OCI-LY7 (cell line): ENCODE data around the gene HTN3.

Experiments used
- EZH2phosphoT487 ChIP-seq: fragments of 200-600 bp; sonication (generic); IDR thresholded peaks from 2 replicates; pipeline ENCODE4 v1.6.1; 2018; ENCODE audit warnings: low read depth, borderline replicate concordance, mild to moderate bottlenecking, mixed run types, antibody characterized with exemption, low read length, moderate library complexity, mixed read lengths
- TF ChIP-seq, protein P1 (sequence below): fragments of 200-600 bp; sonication (generic); conservative IDR thresholded peaks from 2 replicates; pipeline ENCODE4 v1.5.1; 2014; ENCODE audit warnings: mild to moderate bottlenecking, antibody characterized with exemption, low read length, moderate library complexity, mixed read lengths

DNA sequence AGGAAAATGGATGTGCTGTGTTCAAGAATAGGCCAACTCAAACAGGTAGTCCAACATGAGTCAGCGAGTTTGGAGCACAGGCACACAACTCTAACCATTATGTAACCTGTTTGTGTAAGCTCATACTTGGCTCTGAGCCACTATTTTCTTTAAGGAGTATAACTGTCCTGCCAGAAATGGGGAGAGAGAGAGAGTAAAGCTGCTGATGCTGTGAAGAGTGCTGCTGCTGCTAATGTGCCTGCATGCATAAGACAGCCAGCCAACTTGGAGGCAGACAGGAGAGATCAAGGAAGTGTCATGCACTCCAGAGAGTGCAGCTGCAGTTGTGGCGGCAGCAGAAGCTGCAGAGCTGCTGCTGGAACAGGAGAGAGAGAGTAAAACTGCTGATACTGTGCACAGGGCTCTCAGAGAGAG is 44.2 kb upstream of the HTN3 start:
- TF ChIP-seq, protein P1, sequence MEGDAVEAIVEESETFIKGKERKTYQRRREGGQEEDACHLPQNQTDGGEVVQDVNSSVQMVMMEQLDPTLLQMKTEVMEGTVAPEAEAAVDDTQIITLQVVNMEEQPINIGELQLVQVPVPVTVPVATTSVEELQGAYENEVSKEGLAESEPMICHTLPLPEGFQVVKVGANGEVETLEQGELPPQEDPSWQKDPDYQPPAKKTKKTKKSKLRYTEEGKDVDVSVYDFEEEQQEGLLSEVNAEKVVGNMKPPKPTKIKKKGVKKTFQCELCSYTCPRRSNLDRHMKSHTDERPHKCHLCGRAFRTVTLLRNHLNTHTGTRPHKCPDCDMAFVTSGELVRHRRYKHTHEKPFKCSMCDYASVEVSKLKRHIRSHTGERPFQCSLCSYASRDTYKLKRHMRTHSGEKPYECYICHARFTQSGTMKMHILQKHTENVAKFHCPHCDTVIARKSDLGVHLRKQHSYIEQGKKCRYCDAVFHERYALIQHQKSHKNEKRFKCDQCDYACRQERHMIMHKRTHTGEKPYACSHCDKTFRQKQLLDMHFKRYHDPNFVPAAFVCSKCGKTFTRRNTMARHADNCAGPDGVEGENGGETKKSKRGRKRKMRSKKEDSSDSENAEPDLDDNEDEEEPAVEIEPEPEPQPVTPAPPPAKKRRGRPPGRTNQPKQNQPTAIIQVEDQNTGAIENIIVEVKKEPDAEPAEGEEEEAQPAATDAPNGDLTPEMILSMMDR: no peak
- TF ChIP-seq EZH2phosphoT487: no peak
